Activated CD4-positive, CD25-positive, alpha-beta regulatory T cell treated with anti-CD3 and anti-CD28 coated beads, Interleukin-2, amount 50 U/mL, for 72 hours (primary cell): ENCODE measurements around the gene TNFRSF14.

Source experiments
- DNase-seq: peaks from one replicate; pipeline ENCODE4 v3.0.0; 2021

Gene TNFRSF14

GRCh38 chr1:2604156-2604843 is 48.1 kb downstream of the TNFRSF14 start:
- peak; percentile 26 for DNase-seq

GRCh38 chr1:2604844-2605508 is 48.8 kb downstream of the TNFRSF14 start:
- peak; percentile 28 for DNase-seq

GRCh38 chr1:2605509-2606395 is 49.6 kb downstream of the TNFRSF14 start:
- DNase-seq: peak; percentile 27

GRCh38 chr1:2606396-2606880 is 50.3 kb downstream of the TNFRSF14 start:
- no peak for DNase-seq

- DNase-seq: no peak
Observed at GRCh38 chr1:2606881-2607621, 50.9 kb downstream of the TNFRSF14 start.

- no peak for DNase-seq
Observed at GRCh38 chr1:2607641-2608091, 51.5 kb downstream of the TNFRSF14 start.

GRCh38 chr1:2609319-2610035 is 53.3 kb downstream of the TNFRSF14 start:
- no peak for DNase-seq

GRCh38 chr1:2610036-2610959 is 54.1 kb downstream of the TNFRSF14 start:
- no peak for DNase-seq

GRCh38 chr1:2611031-2611501 is 54.9 kb downstream of the TNFRSF14 start:
- DNase-seq: peak; percentile 49

- no peak for DNase-seq
Observed at GRCh38 chr1:2611621-2612437, 55.7 kb downstream of the TNFRSF14 start.

GRCh38 chr1:2612591-2613365 is 56.6 kb downstream of the TNFRSF14 start:
- DNase-seq: no peak
